GM04503 (cell line): ENCODE data around the gene AVPR1A.
"Not testable (repeated sequence)": the region's sequence is repeated elsewhere in the genome, so short reads cannot be mapped to it uniquely, and the experiment has no call there.

ENCODE experiments used
- DNase-seq: peaks from one replicate; pipeline ENCODE4 v3.0.0-alpha.2; 2012; ENCODE audit warnings: low read depth

The AVPR1A gene

GRCh38 chr12:63150713-63151622 lies at the start of gene AVPR1A:
TSS of gene AVPR1A (minus strand) at chr12:63151201. CDS start at chr12:63150836, 365 bp downstream.
- no peak for DNase-seq

- DNase-seq = no peak
Measured at GRCh38 chr12:63196168-63196567, 45.2 kb upstream of the AVPR1A start.

GRCh38 chr12:63179224-63179623 lies 28.2 kb upstream of the AVPR1A start:
- no peak for DNase-seq

- no peak for DNase-seq
Measured at GRCh38 chr12:63170321-63170720, 19.3 kb upstream of the AVPR1A start.

- not testable (repeated sequence) for DNase-seq
Measured at GRCh38 chr12:63167741-63168140, 16.7 kb upstream of the AVPR1A start.

- no peak for DNase-seq
Measured at GRCh38 chr12:63164911-63165310, 13.9 kb upstream of the AVPR1A start.

GRCh38 chr12:63163541-63163940 lies 12.5 kb upstream of the AVPR1A start:
- no peak for DNase-seq

GRCh38 chr12:63155375-63155774 lies 4.4 kb upstream of the AVPR1A start:
- DNase-seq = no peak

GRCh38 chr12:63154560-63154959 lies 3.6 kb upstream of the AVPR1A start:
- DNase-seq = no peak

GRCh38 chr12:63152321-63152700 lies 1.3 kb upstream of the AVPR1A start:
- no peak for DNase-seq

GRCh38 chr12:63151623-63152320 lies 771 bp upstream of the AVPR1A start:
- DNase-seq = no peak

GRCh38 chr12:63149909-63150712 lies 890 bp downstream of the AVPR1A start:
- DNase-seq = no peak

- DNase-seq = no peak
Measured at GRCh38 chr12:63144556-63144955, 6.4 kb downstream of the AVPR1A start.

- DNase-seq = no peak
Measured at GRCh38 chr12:63138488-63138887, 12.5 kb downstream of the AVPR1A start.

- DNase-seq = no peak
Measured at GRCh38 chr12:63133981-63134380, 17.0 kb downstream of the AVPR1A start.

- DNase-seq = no peak
Measured at GRCh38 chr12:63132201-63132600, 18.8 kb downstream of the AVPR1A start.

GRCh38 chr12:63129927-63130326 lies 21.1 kb downstream of the AVPR1A start:
- DNase-seq = no peak

GRCh38 chr12:63124778-63125177 lies 26.2 kb downstream of the AVPR1A start:
- DNase-seq = no peak

GRCh38 chr12:63103494-63104131 lies 47.4 kb downstream of the AVPR1A start:
- DNase-seq = no peak

- no peak for DNase-seq
Measured at GRCh38 chr12:63101920-63102319, 49.1 kb downstream of the AVPR1A start.

- DNase-seq = no peak
Measured at GRCh38 chr12:63098851-63099250, 52.1 kb downstream of the AVPR1A start.
